K562 (cell line): Measurements from ENCODE around the gene FCER2. TPM values are rescaled to one million over a fixed set of nuclear protein-coding genes. Genes with fewer than 3 reads are reported as not detected.

Experiments used
- ARID3B ChIP-seq: fragments of 250-450 bp; sonication (Bioruptor Pico); IDR thresholded peaks from 2 replicates; pipeline ENCODE4 v1.4.0; 2020; ENCODE audit warnings: borderline replicate concordance
- ARID4B ChIP-seq: sonication (generic); formaldehyde crosslinking; IDR thresholded peaks from 2 replicates; pipeline ENCODE4 v1.8.0; 2022; ENCODE audit warnings: mild to moderate bottlenecking, missing genetic modification reagents
- CREB1 ChIP-seq, 2 experiments: sonication (generic) in 1 of 2; formaldehyde crosslinking in 1 of 2; IDR thresholded peaks; 2 replicates each; pipeline versions ENCODE4 v1.6.1 to v1.8.0; 2012 to 2022; ENCODE audit warnings: inconsistent platforms in 1 of 2, mild to moderate bottlenecking in 1 of 2, missing genetic modification reagents in 1 of 2, moderate library complexity in 1 of 2
- CTBP1 ChIP-seq: fragments of 450-650 bp; IDR thresholded peaks from 2 replicates; pipeline ENCODE4 v1.6.1; 2016; ENCODE audit warnings: borderline replicate concordance
- EGR1 ChIP-seq: fragments of 450-650 bp; conservative IDR thresholded peaks from 2 replicates; pipeline ENCODE4 v1.6.1; 2017; ENCODE audit warnings: mild to moderate bottlenecking
- GATAD2B ChIP-seq: fragments of 450-650 bp; IDR thresholded peaks from 2 replicates; pipeline ENCODE4 v1.6.1; 2017; ENCODE audit warnings: mild to moderate bottlenecking, borderline replicate concordance
- HCFC1 ChIP-seq: IDR thresholded peaks from 2 replicates; pipeline ENCODE4 v1.6.1; 2012; ENCODE audit warnings: low read depth, low read length, improper control_type of control experiment
- HEY1 ChIP-seq: fragments of 250-450 bp; sonication (Bioruptor Pico); IDR thresholded peaks from 2 replicates; pipeline ENCODE4 v1.5.0; 2020; ENCODE audit warnings: mild to moderate bottlenecking, moderate library complexity, borderline replicate concordance
- JUND ChIP-seq, 2 experiments: IDR thresholded peaks; 2 replicates in 1 of 2; 3 replicates in 1 of 2; pipeline ENCODE4 v1.6.1; 2011; ENCODE audit warnings: borderline replicate concordance in 2 of 2, low read depth in 2 of 2, low read length in 2 of 2, improper control_type of control experiment in 1 of 2, missing biosample characterization in 1 of 2, missing genetic modification characterization in 1 of 2, missing genetic modification reagents in 1 of 2
- MCM5 ChIP-seq: fragments of 450-650 bp; IDR thresholded peaks from 2 replicates; pipeline ENCODE4 v1.6.1; 2016; ENCODE audit warnings: low read depth
- SRSF3 ChIP-seq: fragments of 200-400 bp; formaldehyde crosslinking; IDR thresholded peaks from 2 replicates; pipeline ENCODE4 v1.6.1; 2016; ENCODE audit warnings: mild to moderate bottlenecking, low read length, moderate library complexity; ENCODE audit not compliant: insufficient read depth
- XRCC5 ChIP-seq: fragments of 200-400 bp; formaldehyde crosslinking; IDR thresholded peaks from 2 replicates; pipeline ENCODE4 v1.6.1; 2017; ENCODE audit warnings: low read depth, mild to moderate bottlenecking, low read length
- ZBTB26 ChIP-seq: fragments of 450-650 bp; formaldehyde crosslinking; IDR thresholded peaks from 2 replicates; pipeline ENCODE4 v1.4.0; 2022; ENCODE audit warnings: missing genetic modification characterization
- ZNF146 ChIP-seq: IDR thresholded peaks from one replicate; pipeline ENCODE4 v1.6.1; 2018; ENCODE audit warnings: missing compliant biosample characterization; ENCODE audit not compliant: unreplicated experiment
- ZNF239 ChIP-seq: fragments of 250-450 bp; sonication (Bioruptor Pico); IDR thresholded peaks from 2 replicates; pipeline ENCODE4 v1.4.0; 2020; ENCODE audit warnings: mild to moderate bottlenecking
- ZNF431 ChIP-seq: sonication (generic); formaldehyde crosslinking; IDR thresholded peaks from 2 replicates; pipeline ENCODE4 v1.8.0; 2022; ENCODE audit warnings: mild to moderate bottlenecking, missing genetic modification reagents
- ZNF583 ChIP-seq: fragments of 250-450 bp; sonication (Bioruptor Pico); IDR thresholded peaks from 2 replicates; pipeline ENCODE4 v1.4.0; 2020
- polyA plus RNA-seq, 8 experiments: library from polyadenylated mRNA; depleted of rRNA in 4 of 8; stranded (reverse) in 5 of 8; unstranded in 3 of 8; fragments of >200 nt; fragmentation: Nextera tagmentation in 2 of 8; fragmentation: Illumina TruSeq in 1 of 8; extraction: Ambion mirVana in 2 of 8; extraction: Trizol in 1 of 8; gene quantifications; 2 replicates each; pipeline versions ENCODE4 v1.2.1 to v1.2.3, GENCODE V29; 2011 to 2014; ENCODE audit warnings: inconsistent platforms in 1 of 8, missing spikeins in 1 of 8
- total RNA-seq, 7 experiments: library from RNA; depleted of rRNA in 6 of 7; stranded (reverse); fragments of >200 nt in 6 of 7; fragmentation: Illumina TruSeq in 2 of 7; extraction: Trizol in 2 of 7; gene quantifications; 2 replicates each; pipeline versions ENCODE4 v1.2.1 to v1.2.3, GENCODE V29; 2011 to 2021; ENCODE audit warnings: low replicate concordance in 1 of 7
- TF ChIP-seq, protein P1 (sequence below): fragments of 250-450 bp; sonication (Bioruptor Pico); IDR thresholded peaks from 2 replicates; pipeline ENCODE4 v1.4.0; 2020; ENCODE audit warnings: mild to moderate bottlenecking, moderate library complexity

FCER2 gene
- total and polyA plus RNA-seq, 9 of the 15 experiments (the other 6 are each of a cell fraction or from before 2014, with no cell fraction given) = 0.11 TPM; not detected in 8

DNA sequence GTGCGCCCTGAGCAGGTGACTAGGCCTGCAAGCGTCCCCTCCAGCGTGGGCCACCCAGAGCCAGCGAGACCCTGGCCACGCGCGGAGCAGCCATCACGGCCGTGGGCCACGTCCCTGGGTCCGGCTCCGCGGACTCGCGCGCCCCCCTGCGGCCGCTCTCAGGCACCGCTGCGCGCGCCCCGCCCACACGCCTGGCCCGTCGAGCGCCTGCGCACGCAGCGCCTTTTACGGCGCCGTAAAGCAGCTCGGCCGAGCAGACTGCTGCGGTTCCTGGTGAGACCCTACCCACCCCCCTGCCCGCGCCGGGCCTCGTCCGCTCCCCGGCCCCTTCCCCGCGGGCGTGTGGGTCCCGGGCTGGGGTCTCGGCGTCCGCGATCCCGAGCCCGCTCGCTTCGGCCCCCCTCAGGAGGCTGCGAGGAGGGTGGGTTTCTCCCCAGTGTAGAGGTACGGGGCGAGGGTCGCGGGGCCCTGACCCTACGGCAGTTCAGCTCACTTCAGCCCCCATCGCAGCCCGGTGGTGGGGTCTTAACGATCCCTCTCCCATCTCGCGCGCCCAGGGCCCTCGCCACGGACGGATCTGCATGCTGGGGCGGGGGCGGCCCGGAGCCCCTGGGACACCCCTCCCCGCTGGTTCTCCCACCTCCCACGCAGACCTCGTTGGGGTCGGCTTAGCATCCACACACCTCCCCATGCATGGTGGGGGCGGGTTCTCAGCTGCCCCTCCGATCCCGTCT is 21.2 kb downstream of the FCER2 start, which contains the start of gene TRAPPC5 (continued):
- TF ChIP-seq, protein P1, sequence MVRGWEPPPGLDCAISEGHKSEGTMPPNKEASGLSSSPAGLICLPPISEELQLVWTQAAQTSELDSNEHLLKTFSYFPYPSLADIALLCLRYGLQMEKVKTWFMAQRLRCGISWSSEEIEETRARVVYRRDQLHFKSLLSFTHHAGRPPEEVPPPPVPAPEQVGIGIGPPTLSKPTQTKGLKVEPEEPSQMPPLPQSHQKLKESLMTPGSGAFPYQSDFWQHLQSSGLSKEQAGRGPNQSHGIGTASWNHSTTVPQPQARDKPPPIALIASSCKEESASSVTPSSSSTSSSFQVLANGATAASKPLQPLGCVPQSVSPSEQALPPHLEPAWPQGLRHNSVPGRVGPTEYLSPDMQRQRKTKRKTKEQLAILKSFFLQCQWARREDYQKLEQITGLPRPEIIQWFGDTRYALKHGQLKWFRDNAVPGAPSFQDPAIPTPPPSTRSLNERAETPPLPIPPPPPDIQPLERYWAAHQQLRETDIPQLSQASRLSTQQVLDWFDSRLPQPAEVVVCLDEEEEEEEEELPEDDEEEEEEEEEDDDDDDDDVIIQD = 0 out of 2 replicates have a peak, but pooled peaks have one; percentile 16
- TF ChIP-seq XRCC5 (no peak), ARID3B (CRISPR knock-in tag) (no peak), CTBP1 (peak; percentile 79; the same call in 1 of the 2 replicates), ZNF431 (CRISPR knock-in tag) (0 out of 2 replicates have a peak, but pooled peaks have one; percentile 10), MCM5 (no peak), JUND (IDR thresholded peaks at IDR 0.05; ENCODE audit: borderline replicate concordance, low read depth, low read length) (peak; percentile 21; the same call in 1 of the 2 replicates), JUND (tag; IDR thresholded peaks at IDR 0.05; ENCODE audit: borderline replicate concordance, low read depth, low read length) (no peak; the same call in 2 of the 3 replicates), ZBTB26 (peak; percentile 17; the same call in 1 of the 2 replicates), ZNF583 (CRISPR knock-in tag) (no peak), ARID4B (CRISPR knock-in tag) (peak; percentile 58; the same call in 1 of the 2 replicates), EGR1 (peak; percentile 65), HCFC1 (peak; percentile 35; the same call in 1 of the 2 replicates), GATAD2B (peak; percentile 95), HEY1 (CRISPR knock-in tag) (no peak), ZNF239 (CRISPR knock-in tag) (no peak), SRSF3 (no peak), ZNF146 (CRISPR knock-in tag) (no peak), CREB1 (IDR thresholded peaks at IDR 0.05) (no peak), CREB1 (CRISPR knock-in tag; IDR thresholded peaks at IDR 0.05) (no peak)
